Fibroblast of skin of left biceps (primary cell): Measurements from ENCODE around the gene LMAN2.
A peak's percentile ranks its signal among the peaks of the same experiment; 100 is the strongest.

Experiments used
- DNase-seq, 2 experiments: peaks; one replicate each; pipeline ENCODE4 v3.0.0-alpha.2; 2013; ENCODE audit warnings: low read depth in 2 of 2

LMAN2 gene, protein sequence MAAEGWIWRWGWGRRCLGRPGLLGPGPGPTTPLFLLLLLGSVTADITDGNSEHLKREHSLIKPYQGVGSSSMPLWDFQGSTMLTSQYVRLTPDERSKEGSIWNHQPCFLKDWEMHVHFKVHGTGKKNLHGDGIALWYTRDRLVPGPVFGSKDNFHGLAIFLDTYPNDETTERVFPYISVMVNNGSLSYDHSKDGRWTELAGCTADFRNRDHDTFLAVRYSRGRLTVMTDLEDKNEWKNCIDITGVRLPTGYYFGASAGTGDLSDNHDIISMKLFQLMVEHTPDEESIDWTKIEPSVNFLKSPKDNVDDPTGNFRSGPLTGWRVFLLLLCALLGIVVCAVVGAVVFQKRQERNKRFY

DNA sequence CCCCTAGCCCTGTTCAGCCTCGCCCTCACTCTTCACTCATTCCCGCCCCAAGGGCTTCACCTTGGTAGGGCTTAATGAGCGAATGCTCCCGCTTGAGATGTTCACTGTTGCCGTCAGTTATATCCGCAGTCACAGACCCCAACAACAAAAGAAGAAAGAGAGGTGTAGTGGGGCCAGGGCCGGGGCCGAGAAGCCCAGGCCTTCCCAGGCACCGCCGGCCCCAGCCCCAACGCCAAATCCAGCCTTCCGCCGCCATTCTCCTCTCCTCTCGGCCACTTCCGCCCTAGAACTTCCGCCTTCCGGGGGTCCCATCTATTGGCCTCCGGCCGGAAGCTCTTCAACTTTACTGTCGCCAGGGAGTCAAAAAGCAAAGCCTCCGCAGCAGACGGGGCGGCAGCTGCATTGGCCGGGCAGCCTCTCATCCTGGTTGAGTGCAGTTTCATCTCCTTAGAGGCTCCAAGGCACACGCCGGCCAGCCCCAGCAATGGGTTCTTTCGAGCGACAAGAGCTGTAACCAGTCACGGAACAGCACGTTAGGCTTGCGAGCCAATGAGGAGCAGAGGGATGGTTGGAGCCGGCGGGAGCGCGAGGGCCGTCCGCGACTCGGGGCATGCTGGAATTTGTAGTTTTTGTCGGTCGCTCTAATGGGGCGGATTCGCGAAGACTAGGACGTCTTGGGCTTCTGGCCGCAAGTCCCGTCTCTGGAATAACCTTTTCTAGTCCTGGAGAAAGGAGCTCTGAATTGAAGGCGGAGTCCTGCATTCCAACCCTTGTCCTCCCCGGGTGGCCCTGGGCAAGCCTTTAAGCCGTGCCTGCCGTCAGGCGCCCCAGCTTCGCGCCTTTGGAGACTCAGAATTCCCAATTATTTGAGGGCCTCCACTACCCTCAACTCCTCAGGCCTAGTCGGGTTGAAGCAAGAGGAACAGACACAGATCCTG lies at the start of gene LMAN2:
Gene LMAN2 (minus strand): TSS at position 277 of the 938 bp plus-strand sequence. CDS start 21 bp downstream, at position 256.
- DNase-seq = peak; percentile 92 to 93

DNA sequence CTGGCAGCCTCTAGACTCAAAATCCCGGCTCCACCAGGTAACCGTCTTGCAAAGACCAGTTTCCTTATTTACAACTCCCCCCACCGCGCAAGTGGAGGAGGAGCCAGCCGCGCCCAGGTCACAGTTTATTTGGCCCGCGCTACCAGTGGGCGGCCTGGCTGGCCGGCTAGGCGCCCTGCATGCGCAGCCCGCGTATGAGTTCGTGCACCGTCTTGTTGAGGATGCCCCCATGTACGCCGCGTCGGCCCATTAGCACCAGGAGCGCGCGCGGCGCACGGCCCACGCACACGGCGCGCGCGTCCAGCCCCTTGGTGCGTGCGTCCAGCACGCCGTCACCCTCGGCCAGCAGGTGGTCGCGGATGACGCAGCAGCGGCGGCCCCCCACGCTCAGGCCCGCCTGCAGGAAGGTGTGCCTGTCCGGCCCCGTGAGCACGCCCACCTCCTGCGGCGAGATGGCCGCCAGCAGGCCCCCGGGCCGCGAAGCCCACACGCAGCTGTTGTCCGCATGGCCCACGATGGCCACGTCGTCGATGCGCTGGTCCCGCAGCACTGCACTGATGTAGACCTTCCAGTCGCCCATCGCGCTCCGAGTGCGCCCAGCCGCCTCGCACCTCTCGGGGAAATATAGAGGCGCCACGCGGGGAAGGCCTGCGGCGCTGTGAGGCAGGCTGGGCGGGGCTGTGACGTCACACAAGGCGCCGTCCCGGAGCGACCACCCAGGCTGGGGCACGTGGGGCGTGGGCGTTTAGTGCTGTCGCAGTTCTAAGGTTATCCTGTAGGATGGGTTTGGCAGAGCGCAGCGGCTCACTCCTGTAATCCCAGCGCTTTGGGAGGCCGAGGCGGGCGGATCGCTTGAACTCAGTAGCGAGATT lies 48.8 kb upstream of the LMAN2 start, which contains the start of gene PFN3:
Gene PFN3 (minus strand): TSS at position 665 of the 872 bp plus-strand sequence. CDS start 85 bp downstream, at position 580.
- no peak for DNase-seq

DNA sequence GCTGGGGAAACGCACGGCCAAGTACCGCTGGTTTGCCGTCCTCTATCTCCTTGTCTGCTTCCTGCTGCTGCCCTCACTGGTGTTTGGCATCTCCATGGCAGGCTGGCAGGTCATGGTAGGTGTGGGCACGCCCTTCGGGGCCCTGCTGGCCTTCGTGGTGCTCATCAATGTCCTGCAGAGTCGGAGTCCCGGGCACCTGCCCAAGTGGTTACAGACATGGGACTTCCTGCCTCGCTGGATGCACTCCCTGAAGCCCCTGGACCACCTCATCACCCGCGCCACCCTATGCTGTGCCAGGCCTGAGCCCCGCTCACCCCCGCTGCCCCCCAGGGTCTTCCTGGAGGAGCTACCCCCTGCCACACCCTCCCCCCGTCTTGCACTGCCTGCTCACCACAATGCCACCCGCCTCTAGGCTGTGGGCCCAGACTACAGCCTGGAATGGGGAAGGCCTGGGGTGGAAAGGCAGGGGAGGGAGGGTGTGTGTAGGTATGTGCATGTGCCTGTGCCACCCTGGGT lies 46.5 kb upstream of the LMAN2 start:
- DNase-seq = no peak

DNA sequence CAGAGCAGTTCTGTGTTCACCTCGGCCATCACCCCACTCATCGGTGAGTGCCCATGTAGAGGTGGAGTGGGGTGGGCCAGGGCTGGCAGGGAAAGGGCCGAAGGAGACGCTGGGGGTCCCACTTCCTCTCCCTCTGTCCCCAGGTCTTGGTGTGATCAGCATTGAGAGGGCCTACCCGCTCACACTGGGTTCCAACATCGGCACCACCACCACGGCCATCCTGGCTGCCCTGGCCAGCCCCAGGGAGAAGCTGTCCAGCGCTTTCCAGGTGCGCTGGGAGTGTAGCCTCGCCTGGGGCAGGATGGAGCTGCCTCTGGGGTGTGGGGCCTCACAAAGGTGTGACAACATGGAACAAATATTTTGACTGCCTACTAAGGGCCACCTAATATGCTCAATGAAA lies 45.3 kb upstream of the LMAN2 start:
- no peak for DNase-seq

DNA sequence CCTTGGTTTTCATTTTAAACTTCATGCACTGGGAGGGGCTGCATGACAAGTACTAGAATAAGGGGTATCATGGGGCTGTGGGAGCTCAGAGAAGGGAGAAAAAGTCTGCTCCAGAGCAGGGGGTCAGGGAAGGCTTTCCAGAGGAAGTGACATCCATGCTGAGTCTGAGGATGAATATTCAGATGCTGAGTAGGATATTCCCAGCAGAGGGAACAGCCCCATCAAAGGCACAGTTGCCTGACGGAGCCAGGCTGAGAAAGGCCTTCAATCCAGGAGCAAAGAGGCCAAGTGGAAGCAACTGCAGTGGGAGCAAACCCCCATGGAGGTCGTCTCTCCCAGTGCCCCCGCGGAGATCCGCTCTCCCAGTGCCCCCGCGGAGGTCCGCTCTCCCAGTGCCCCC lies 44.6 kb upstream of the LMAN2 start:
- no peak for DNase-seq

DNA sequence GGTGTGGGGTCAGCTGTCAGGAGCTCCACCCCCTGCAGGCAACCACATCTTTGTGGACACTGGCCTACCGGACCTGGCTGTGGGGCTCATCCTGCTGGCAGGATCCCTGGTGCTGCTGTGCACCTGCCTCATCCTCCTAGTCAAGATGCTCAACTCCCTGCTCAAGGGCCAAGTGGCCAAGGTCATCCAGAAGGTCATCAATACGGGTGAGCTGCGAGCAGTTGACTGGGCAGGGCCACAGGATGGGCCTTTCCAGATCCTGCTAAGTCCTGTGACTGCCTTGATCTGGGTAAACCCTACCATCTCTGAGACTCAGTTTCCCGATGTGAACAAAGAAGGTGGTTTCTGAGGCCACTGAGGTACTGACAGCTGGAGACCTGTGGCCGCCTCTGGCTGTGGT lies 42.5 kb upstream of the LMAN2 start:
- no peak for DNase-seq

DNA sequence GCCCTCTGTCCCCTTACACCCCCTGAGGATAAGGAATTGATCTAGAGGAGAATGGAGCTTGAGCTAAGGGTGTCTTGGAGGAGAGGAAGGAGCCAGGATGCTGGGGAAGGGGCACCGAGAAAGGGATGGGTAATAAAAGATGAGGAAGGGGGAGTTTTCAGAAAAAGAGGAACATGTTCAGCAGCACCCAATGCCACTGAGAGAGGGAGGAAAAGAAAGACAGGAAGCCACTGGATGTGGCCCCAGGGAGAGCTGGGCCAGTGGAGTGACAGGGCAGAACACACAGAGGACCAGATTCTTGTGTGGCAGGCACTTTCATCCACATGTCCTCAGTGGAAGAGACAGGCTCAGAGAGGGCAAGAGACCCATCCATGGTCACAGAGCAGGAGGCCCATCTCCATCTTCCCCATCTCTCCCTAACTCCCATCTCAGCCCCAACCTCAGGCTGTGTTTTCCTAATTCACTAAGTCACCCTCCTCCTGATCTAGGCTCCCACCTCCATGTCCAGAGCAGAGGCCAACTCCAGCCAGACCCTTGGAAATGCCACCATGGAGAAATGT lies 41.8 kb upstream of the LMAN2 start:
- no peak for DNase-seq

DNA sequence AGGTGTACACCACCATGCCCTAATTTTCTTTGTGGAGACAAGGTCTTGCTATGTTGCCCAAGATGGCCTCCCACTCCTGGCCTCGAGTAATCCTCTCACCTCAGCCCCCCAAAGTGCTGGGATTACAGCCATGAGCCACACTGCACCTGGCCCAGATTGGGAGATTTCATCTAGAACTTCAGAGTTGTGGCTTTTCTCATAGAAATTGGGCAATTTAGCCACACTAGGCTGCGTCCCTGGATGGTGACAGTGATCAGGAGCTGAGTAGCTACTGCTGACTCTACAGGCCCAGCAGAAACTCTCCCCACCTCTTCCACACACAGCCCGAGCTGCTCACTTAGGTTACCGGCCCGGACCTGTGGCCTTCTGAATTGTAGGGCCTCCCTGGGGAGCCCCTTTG lies 41.3 kb upstream of the LMAN2 start:
- DNase-seq = no peak

DNA sequence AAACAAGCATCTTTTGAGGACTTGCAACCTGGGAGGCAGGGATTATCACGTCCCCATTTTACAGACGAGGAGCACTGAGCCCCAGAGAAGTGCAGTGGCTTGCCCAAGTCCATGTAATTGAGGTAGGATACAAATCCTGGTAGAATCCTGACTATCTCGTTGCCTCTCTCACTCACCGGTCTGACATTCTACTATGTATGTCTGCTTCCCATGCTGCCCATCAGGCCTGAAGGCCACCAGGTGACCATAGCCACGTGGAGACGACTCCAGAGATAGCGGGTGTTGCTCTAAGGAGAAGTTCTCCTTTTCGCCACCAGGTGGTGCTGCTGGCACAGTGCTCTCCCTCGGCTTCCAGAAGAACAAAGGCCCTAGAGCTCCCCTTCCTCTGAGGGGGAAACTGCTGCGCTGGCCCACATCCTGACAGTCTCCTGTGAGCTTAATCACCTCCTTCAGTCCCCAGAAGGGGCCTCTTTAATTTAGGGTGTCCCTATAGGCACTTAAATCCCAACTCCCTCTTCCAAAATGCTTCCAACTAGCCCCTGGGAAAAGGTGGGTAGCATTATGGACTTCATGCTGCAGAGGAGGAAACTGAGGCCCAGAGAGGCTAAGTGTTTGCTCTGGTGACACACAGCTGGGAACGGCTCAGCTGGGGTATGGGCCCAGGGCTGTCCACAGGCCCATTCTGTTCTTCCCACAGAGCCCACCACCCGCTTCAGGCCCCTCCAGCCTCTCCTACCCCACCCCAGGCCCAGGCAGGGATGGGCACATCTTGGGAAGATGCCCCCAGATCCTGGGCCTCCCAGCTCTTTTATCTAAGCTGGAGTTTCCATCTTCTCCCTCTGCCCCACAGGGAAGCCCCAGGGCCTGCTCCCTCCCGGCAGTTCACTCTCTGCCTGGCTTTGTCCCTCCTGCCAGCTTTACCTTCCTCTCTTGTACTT lies 39.2 kb upstream of the LMAN2 start:
- DNase-seq = no peak

DNA sequence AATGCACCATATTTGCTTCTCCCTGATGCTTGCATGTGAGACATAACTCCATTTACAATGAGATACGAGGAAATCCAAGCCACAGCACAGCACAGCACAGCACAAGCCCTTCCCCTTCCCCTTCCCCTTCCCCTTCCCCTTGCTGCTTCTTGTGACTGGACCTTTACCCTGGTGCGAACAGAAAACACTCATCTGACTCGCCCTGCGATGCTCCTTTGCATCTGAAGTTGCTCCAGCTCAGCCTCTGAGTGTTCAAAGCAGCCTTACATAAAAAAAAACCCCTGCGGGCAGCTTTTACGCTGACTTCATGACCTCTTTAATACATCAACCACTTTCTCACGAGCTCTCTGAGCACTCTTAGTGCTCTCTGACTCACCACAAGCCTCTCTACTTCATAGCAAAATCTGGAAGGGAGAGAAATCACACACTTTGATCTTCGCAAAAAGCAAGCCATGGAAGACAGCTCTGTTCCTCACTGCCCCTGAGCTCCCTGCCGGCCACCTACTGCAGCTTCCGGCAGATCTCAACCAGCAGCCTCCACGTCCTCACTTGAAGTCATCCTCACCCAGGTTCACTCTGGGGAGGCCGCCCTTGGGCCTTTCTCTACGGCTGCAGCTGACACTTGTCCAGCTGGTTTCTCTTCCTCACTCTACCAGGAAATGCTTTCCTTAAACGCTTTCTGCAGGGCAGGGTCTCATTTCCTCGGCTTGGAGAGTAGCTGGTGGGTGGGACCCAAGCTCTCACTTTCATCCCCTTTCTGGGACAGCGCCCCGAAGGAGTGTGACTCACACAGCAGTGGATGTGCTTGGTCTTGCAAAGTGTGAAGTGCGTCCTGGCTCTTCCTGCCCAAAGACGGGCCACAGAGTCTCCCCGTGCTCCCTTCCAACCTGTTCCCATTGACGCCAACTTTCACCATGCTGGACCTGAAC lies 38.0 kb upstream of the LMAN2 start:
- no peak for DNase-seq

DNA sequence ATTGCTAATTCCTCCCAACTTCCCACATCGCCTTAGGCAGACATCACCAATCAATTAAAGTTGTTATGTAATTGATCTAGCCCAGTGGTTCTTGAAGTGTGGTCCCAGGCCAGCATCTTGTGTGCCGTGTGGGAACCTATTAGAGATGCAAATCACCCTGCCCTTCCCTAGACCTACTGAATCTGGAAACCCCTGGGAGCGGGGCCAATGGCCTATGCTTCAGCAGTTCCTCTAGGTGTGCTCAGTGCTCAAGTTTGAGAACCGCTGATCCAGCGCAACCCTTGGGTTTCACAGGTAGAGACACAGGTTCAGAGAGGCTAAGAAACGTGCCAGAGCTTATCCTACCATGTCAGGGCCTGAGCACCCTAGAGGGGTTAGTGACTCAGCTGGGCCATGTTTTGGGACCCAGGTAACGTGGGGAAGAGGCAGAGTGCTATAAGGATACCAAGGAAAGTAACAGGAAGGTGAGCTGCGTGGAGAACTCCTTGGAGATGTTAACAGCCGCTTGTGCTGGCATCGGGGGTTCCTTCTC lies 37.1 kb upstream of the LMAN2 start:
- DNase-seq = no peak

DNA sequence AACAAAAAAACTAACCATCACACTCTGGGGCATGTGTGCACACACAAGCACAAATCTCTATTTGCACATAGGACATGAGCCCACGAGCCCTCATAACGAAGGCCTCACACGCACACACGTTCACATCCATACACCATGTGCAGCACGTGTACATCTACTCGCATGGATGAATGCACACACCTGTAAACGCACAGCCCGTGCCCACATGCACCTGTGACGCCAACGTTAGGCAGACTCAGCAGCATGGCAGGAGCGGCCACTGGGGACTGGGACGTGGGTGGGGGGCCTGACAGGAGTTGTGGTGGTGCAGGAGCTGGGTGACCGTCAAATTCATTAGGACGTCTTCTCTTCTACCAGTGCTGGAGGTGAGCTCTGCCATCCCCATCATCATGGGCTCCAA lies 35.9 kb upstream of the LMAN2 start:
- DNase-seq = no peak

DNA sequence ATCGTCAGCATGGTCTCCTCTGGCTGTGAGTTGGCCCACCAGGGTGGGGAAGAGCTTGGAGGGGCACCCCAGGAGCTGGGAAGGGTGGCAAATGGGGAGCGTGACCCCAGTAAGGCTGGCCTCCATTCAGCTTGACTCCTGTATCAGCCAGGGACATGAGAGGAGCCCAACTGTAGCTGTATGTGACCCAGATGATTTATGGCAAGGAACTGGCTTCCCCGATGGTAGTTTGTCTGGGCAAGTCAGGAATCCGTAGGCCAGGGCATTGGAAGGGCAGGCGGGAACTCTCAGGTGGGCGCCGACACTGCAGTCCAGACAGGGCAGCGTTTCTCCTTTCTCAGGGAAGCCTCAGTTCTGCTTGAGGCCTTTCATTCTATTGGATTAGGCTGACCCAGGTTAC lies 35.1 kb upstream of the LMAN2 start:
- no peak for DNase-seq

DNA sequence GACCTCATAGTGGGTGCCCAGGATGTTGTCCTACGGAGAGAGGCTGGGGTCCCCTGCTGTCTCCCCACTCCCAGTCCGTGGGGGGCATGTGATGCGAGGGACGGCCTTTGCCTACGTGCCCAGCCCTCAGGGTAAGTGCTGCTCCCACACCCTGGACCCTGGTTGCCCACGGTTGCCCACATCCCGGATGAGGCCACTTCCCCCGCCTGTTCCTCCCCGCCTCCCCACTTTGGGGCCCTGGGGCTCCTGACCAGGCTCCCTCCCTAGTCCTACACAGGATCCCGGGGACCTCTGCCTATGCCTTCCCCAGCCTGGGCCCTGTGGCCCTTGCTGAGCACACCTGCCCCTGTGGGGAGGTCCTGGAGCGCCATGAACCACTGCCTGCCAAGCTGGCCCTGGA lies 34.3 kb upstream of the LMAN2 start:
- DNase-seq = no peak

DNA sequence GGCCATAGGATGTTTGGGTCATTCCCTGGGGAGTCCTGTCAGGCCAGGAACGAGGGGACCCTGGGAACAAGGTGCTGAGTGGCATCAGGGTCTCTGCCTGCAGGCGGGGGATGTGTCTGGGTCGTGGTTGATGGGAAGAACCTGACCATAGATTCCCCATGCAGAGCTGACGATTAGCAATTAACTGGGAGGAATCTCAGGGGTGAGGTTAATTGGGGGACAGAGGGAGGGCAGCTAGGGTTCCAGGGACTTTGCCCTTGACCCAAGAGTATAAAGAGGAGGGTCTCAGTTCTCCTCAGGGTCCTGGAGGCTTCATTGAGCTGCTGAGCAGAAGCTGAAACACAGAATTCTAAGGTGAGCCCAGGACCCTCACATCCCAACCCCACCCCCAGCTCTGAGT lies 32.7 kb upstream of the LMAN2 start, which contains the start of gene SLC34A1:
Gene SLC34A1 (plus strand): TSS at position 301 of the 400 bp plus-strand sequence. CDS start 1,308 bp downstream, outside the sequence.
- DNase-seq = no peak

DNA sequence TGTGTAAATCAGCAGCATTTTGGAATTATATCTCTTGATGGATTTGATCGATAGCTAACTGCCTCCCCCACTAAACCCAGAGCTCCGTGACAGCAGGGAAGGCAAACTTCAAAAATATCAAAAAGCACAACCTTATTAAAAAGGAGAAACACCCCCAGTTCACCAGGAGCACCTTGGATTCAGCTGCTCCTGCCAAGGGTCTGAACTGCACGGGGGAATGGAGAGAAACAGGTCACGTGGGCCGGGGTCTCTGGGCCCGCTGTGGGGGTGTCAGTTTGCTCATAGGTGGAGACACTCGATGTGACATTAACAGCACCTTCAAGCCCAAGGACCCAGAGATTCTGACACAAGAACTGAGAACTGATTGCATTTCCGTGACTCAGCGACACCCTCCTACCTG lies 31.7 kb upstream of the LMAN2 start:
- no peak for DNase-seq

DNA sequence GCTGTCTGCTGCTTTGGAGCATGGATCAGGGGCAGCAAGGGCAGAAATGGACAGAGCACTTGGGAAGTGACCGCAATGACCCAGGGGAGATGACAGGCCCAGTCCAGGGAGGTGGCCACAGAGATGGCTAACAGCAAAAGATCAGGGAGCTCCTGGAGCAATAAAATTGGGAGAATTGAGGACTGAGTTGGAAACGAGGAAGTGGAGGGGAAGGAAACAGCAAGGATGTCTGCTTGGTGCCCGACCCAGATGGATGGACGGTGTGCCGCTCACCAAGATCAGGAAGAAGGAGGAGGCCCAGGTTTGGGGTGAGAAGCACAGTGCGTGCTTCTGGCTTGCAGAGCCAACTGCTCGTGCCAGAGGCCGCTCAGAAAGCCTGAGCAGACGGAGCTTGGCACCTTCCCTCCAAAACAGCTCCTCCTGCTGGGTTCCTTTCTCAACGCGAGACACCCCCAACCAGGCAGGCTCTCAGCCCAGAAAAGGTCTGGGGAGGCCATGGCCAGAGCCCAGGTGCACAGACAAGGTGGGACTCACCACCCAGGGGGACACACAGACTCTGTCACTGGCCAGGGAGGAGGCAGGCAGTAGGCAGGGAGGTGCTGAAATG lies 31.1 kb upstream of the LMAN2 start:
- DNase-seq = no peak

DNA sequence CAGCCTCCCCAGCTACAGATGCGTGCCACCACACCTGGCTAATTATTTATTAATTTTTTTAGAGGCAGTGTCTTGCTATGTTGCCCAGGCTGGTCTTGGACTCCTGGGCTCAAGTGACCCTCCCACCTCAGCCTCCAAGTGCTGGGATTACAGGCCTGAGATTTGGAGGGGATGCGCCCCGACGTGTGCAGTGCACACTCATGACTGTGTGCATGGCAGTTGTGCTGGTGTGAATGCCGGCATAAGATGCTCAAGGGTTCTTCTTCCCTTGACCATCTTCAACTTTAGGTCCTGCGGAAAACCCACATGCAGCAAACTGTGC lies 29.3 kb upstream of the LMAN2 start:
- DNase-seq = no peak
